NK-92 (cell line): ENCODE measurements around the gene HIVEP1.
"Not testable (repeated sequence)": the region's sequence is repeated elsewhere in the genome, so short reads cannot be mapped to it uniquely, and the experiment has no call there.

Experiments used
- DNase-seq: peaks from one replicate; lab custom pipeline; 2025; ENCODE audit not compliant: unreplicated experiment; lab: John Stamatoyannopoulos, UW

Gene HIVEP1

GRCh38 chr6:12083302-12083701, 71.2 kb downstream of the HIVEP1 start:
- no peak for DNase-seq

GRCh38 chr6:12083763-12084162, 71.7 kb downstream of the HIVEP1 start:
- no peak for DNase-seq

GRCh38 chr6:12084681-12085080, 72.6 kb downstream of the HIVEP1 start:
- no peak for DNase-seq

GRCh38 chr6:12088531-12088930, 76.4 kb downstream of the HIVEP1 start:
- DNase-seq, result no peak

GRCh38 chr6:12090714-12091113, 78.6 kb downstream of the HIVEP1 start:
- DNase-seq, result no peak

GRCh38 chr6:12092762-12093161, 80.7 kb downstream of the HIVEP1 start:
- DNase-seq, result no peak

- no peak for DNase-seq
Observed at GRCh38 chr6:12094689-12095088, 82.6 kb downstream of the HIVEP1 start.

GRCh38 chr6:12096342-12096741, 84.2 kb downstream of the HIVEP1 start:
- DNase-seq, result no peak

GRCh38 chr6:12097791-12098190, 85.7 kb downstream of the HIVEP1 start:
- no peak for DNase-seq

- DNase-seq, result no peak
Observed at GRCh38 chr6:12099623-12100338, 87.7 kb downstream of the HIVEP1 start.

- DNase-seq, result no peak
Observed at GRCh38 chr6:12101048-12101447, 88.9 kb downstream of the HIVEP1 start.

- no peak for DNase-seq
Observed at GRCh38 chr6:12101653-12102312, 89.7 kb downstream of the HIVEP1 start.

- no peak for DNase-seq
Observed at GRCh38 chr6:12102350-12102749, 90.2 kb downstream of the HIVEP1 start.

GRCh38 chr6:12103158-12103557, 91.0 kb downstream of the HIVEP1 start:
- no peak for DNase-seq

- no peak for DNase-seq
Observed at GRCh38 chr6:12105271-12105670, 93.2 kb downstream of the HIVEP1 start.

- not testable (repeated sequence) for DNase-seq
Observed at GRCh38 chr6:12108376-12108775, 96.3 kb downstream of the HIVEP1 start.

- no peak for DNase-seq
Observed at GRCh38 chr6:12110523-12111362, 98.6 kb downstream of the HIVEP1 start.

- DNase-seq, result no peak
Observed at GRCh38 chr6:12111363-12111670, 99.2 kb downstream of the HIVEP1 start.

- no peak for DNase-seq
Observed at GRCh38 chr6:12112540-12113189, 100.6 kb downstream of the HIVEP1 start.

- DNase-seq, result no peak
Observed at GRCh38 chr6:12113190-12113577, 101.1 kb downstream of the HIVEP1 start.

GRCh38 chr6:12114055-12114503, 102.0 kb downstream of the HIVEP1 start:
- DNase-seq, result no peak
